ENCODE results near the gene ATP10B. TPM values are rescaled to one million over a fixed set of nuclear protein-coding genes. Genes with fewer than 3 reads are reported as not detected.
"Not testable (repeated sequence)": the region's sequence is repeated elsewhere in the genome, so short reads cannot be mapped to it uniquely, and the experiment has no call there.

Gene ATP10B
- total RNA-seq, 2 experiments from 2014 or later, result not detected

DNA sequence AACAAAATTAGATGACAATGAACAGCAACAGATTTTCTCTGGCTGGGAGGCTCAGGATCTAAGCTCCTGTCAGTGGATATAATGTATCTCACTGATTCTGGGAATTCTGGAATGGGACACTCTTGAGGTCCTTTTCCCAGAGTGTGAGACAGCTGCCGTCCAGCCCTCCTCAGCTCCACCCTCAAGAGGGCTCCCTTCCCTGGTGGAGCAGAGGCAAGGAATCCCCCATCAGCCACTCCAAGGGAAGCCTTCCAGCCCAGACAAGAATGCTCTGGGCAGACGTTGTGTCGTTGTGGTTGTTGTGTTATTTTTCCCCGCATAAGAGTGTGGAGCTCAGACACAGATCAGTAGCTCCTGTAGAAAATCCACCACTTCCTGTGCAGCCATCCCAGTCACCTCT is 47.7 kb upstream of the ATP10B start:
- Histone ChIP-seq H4K20me1 (ENCODE audit: insufficient read depth, low read length) (no peaks in the 10 kb centered on the region), H3K9me3 (ENCODE audit: low read length) (no peaks in the 10 kb centered on the region), H3K4me1 (ENCODE audit: insufficient read depth, low read length, poor library complexity, severe bottlenecking) (no peaks in the 10 kb centered on the region), H3K9me2 (ENCODE audit: insufficient read depth, low read length) (no peaks in the 10 kb centered on the region), H3K4me2 (ENCODE audit: low read length) (no peak overlapping the region), H3K79me2 (ENCODE audit: insufficient read depth, low read depth, low read length) (no peaks in the 10 kb centered on the region), H3K4me3 (ENCODE audit: low read depth, low read length, poor library complexity, severe bottlenecking) (no peak overlapping the region), H3K27ac (ENCODE audit: low read depth, low read length, poor library complexity, severe bottlenecking) (no peak overlapping the region), H3K36me3 (ENCODE audit: insufficient read depth, low read length) (no peaks in the 10 kb centered on the region), H2AFZ (ENCODE audit: low read length) (no peak overlapping the region)
- intact Hi-C loops (cut with micrococcal nuclease; ENCODE audit: unreplicated experiment), result no loop called here
- no TSS peak for BruUV-seq (replicated peaks)
- ChIA-PET POLR2A (no interaction called here), CTCF (ENCODE audit: unreplicated experiment) (no interaction called here)
- TF ChIP-seq, protein P1, sequence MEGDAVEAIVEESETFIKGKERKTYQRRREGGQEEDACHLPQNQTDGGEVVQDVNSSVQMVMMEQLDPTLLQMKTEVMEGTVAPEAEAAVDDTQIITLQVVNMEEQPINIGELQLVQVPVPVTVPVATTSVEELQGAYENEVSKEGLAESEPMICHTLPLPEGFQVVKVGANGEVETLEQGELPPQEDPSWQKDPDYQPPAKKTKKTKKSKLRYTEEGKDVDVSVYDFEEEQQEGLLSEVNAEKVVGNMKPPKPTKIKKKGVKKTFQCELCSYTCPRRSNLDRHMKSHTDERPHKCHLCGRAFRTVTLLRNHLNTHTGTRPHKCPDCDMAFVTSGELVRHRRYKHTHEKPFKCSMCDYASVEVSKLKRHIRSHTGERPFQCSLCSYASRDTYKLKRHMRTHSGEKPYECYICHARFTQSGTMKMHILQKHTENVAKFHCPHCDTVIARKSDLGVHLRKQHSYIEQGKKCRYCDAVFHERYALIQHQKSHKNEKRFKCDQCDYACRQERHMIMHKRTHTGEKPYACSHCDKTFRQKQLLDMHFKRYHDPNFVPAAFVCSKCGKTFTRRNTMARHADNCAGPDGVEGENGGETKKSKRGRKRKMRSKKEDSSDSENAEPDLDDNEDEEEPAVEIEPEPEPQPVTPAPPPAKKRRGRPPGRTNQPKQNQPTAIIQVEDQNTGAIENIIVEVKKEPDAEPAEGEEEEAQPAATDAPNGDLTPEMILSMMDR (conservative IDR thresholded peaks at IDR 0.05; ENCODE audit: low read length), result no peak
- no peak for TF ChIP-seq EZH2phosphoT487 (IDR thresholded peaks at IDR 0.05; ENCODE audit: borderline replicate concordance, low read depth, low read length)
- no peak for DNase-seq (ENCODE audit: low spot score)

DNA sequence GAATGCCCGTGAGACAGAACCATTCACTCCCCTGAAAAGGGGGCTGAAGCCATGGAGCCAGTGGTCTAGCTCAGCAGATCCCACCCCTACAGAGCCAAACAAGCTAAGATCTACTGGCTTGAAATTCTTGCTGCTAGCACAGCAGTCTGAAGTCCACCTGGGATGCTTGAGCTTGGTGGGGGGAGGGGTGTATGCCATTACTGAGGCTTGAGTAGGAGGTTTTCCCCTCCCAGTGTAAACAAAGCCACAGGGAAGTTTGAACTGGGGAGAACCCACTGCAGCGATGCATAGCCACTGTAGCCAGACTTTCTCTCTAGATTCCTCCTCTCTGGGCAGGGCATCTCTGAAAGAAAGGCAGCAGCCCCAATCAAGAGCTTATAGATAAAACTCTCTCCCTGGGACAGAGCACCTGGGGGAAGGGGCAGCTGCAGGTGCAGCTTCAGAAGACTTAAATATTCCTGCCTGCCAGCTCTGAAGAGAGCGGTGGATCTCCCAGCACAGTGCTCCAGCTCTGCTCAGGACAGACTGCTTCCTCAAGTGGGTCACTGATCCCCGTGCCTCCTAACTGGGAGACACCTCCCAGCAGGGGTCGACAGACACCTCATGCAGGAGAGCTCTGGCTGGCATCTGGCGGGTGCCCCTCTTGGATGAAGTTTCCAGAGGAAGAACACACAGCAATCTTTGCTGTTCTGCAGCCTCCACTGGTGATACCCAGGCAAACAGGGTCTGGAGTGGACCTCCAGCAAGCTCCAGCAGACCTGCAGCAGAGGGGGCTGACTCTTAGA is 41.4 kb upstream of the ATP10B start:
- H2AFZ ChIP-seq (ENCODE audit: low read length); H4K20me1 ChIP-seq (ENCODE audit: insufficient read depth, low read length); H3K36me3 ChIP-seq (ENCODE audit: insufficient read depth, low read length); H3K4me1 ChIP-seq (ENCODE audit: insufficient read depth, low read length, poor library complexity, severe bottlenecking); H3K4me2 ChIP-seq (ENCODE audit: low read length); DNase-seq (ENCODE audit: low spot score); H3K9me2 ChIP-seq (ENCODE audit: insufficient read depth, low read length); BruUV-seq (replicated peaks); H3K4me3 ChIP-seq (ENCODE audit: low read depth, low read length, poor library complexity, severe bottlenecking); H3K27ac ChIP-seq (ENCODE audit: low read depth, low read length, poor library complexity, severe bottlenecking); CTCF ChIA-PET (ENCODE audit: unreplicated experiment); intact Hi-C loops (cut with micrococcal nuclease; ENCODE audit: unreplicated experiment); H3K79me2 ChIP-seq (ENCODE audit: insufficient read depth, low read depth, low read length); H3K9me3 ChIP-seq (ENCODE audit: low read length): not testable (repeated sequence)
- POLR2A ChIA-PET, result interaction anchor here (0.8 kb wide), 1 partner anchor 13 kb away, joined by 3 read pairs; no protein-coding TSS in a partner anchor

DNA sequence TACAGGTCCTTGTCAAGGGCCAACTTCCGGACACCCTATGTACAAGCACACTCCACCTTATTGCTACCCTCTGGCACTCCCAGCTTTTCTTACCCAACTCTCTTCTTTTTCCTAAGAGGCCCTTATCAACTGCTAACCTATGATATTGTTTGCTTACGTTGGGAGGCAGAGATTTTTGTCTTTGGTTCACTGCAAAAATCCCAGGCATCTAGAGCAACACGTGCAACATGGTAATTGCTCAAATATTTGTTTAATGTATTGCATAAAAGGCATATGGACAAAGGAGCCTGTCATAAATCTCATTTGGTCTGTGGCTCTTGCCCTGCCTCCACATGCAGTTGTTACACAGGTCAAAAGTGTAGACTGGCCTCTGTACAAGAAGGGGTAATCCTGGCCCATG is 35.8 kb upstream of the ATP10B start:
- TF ChIP-seq, protein P1 (conservative IDR thresholded peaks at IDR 0.05; ENCODE audit: low read length), result no peak
- no peak for TF ChIP-seq EZH2phosphoT487 (IDR thresholded peaks at IDR 0.05; ENCODE audit: borderline replicate concordance, low read depth, low read length)
- Histone ChIP-seq H3K9me3 (ENCODE audit: low read length) (no peaks in the 10 kb centered on the region), H3K27ac (ENCODE audit: low read depth, low read length, poor library complexity, severe bottlenecking) (no peak overlapping the region), H3K9me2 (ENCODE audit: insufficient read depth, low read length) (no peaks in the 10 kb centered on the region), H3K79me2 (ENCODE audit: insufficient read depth, low read depth, low read length) (no peaks in the 10 kb centered on the region), H2AFZ (ENCODE audit: low read length) (no peak overlapping the region), H3K4me1 (ENCODE audit: insufficient read depth, low read length, poor library complexity, severe bottlenecking) (no peaks in the 10 kb centered on the region), H3K4me2 (ENCODE audit: low read length) (no peak overlapping the region), H3K36me3 (ENCODE audit: insufficient read depth, low read length) (no peaks in the 10 kb centered on the region), H3K4me3 (ENCODE audit: low read depth, low read length, poor library complexity, severe bottlenecking) (no peak overlapping the region), H4K20me1 (ENCODE audit: insufficient read depth, low read length) (no peaks in the 10 kb centered on the region)
- intact Hi-C loops (cut with micrococcal nuclease; ENCODE audit: unreplicated experiment), result no loop called here
- DNase-seq (ENCODE audit: low spot score), result no peak
- no TSS peak for BruUV-seq (replicated peaks)
- ChIA-PET POLR2A (interaction anchor here (1.0 kb wide), 1 partner anchor 46 kb away, joined by 4 read pairs; no protein-coding TSS in a partner anchor), CTCF (ENCODE audit: unreplicated experiment) (no interaction called here)

DNA sequence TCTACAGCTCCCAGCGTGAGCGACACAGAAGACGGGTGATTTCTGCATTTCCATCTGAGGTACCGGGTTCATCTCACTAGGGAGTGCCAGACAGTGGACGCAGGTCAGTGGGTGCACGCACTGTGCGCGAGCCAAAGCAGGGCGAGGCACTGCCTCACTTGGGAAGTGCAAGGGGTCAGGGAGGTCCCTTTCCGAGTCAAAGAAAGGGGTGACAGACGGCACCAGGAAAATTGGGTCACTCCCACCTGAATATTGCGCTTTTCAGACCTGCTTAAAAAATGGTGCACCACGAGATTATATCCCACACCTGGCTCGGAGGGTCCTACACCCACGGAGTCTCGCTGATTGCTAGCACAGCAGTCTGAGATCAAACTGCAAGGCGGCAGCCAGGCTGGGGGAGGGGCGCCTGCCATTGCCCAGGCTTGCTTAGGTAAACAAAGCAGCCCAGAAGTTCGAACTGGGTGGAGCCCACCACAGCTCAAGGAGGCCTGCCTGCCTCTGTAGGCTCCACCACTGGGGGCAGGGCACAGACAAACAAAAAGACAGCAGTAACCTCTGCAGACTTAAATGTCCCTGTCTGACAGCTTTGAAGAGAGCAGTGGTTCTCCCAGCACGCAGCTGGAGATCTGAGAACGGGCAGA is 21.7 kb upstream of the ATP10B start:
- H2AFZ ChIP-seq (ENCODE audit: low read length); H3K4me2 ChIP-seq (ENCODE audit: low read length); CTCF ChIA-PET (ENCODE audit: unreplicated experiment); DNase-seq (ENCODE audit: low spot score); intact Hi-C loops (cut with micrococcal nuclease; ENCODE audit: unreplicated experiment); H4K20me1 ChIP-seq (ENCODE audit: insufficient read depth, low read length); BruUV-seq (replicated peaks); H3K27ac ChIP-seq (ENCODE audit: low read depth, low read length, poor library complexity, severe bottlenecking); H3K79me2 ChIP-seq (ENCODE audit: insufficient read depth, low read depth, low read length); H3K9me3 ChIP-seq (ENCODE audit: low read length); H3K36me3 ChIP-seq (ENCODE audit: insufficient read depth, low read length); H3K4me1 ChIP-seq (ENCODE audit: insufficient read depth, low read length, poor library complexity, severe bottlenecking); H3K4me3 ChIP-seq (ENCODE audit: low read depth, low read length, poor library complexity, severe bottlenecking); H3K9me2 ChIP-seq (ENCODE audit: insufficient read depth, low read length): not testable (repeated sequence)
- POLR2A ChIA-PET, result interaction anchor here (0.6 kb wide), 1 partner anchor 129 kb away, joined by 4 read pairs; no protein-coding TSS in a partner anchor
